HG03103 (cell line): ENCODE data around the gene KCNT1.

Source experiments
- ATAC-seq: cut with Tn5 transposase; IDR thresholded peaks from one replicate; pipeline ENCODE4 v1.9.1; 2021; ENCODE audit warnings: low read depth; ENCODE audit not compliant: unreplicated experiment

Gene KCNT1

GRCh38 chr9:135813671-135814290 is 111.8 kb downstream of the KCNT1 start:
- ATAC-seq, result no peak

- no peak for ATAC-seq
Measured at GRCh38 chr9:135814421-135815095, 112.6 kb downstream of the KCNT1 start.

GRCh38 chr9:135815413-135815812 is 113.4 kb downstream of the KCNT1 start:
- no peak for ATAC-seq

GRCh38 chr9:135815830-135816650 is 114.1 kb downstream of the KCNT1 start:
- no peak for ATAC-seq

GRCh38 chr9:135816651-135816970 is 114.6 kb downstream of the KCNT1 start:
- no peak for ATAC-seq

- no peak for ATAC-seq
Measured at GRCh38 chr9:135817951-135818717, 116.1 kb downstream of the KCNT1 start.

GRCh38 chr9:135818718-135819475 is 116.9 kb downstream of the KCNT1 start:
- ATAC-seq, result no peak

GRCh38 chr9:135819905-135820304 is 117.9 kb downstream of the KCNT1 start:
- ATAC-seq, result no peak

GRCh38 chr9:135820661-135821060 is 118.7 kb downstream of the KCNT1 start:
- ATAC-seq, result no peak

- no peak for ATAC-seq
Measured at GRCh38 chr9:135821116-135821515, 119.1 kb downstream of the KCNT1 start.

- no peak for ATAC-seq
Measured at GRCh38 chr9:135821733-135822373, 119.9 kb downstream of the KCNT1 start.

GRCh38 chr9:135822374-135822755 is 120.4 kb downstream of the KCNT1 start:
- ATAC-seq, result no peak

GRCh38 chr9:135823036-135823435 is 121.1 kb downstream of the KCNT1 start:
- ATAC-seq, result no peak

- ATAC-seq, result no peak
Measured at GRCh38 chr9:135825435-135826187, 123.6 kb downstream of the KCNT1 start.

- ATAC-seq, result no peak
Measured at GRCh38 chr9:135826188-135826545, 124.2 kb downstream of the KCNT1 start.

GRCh38 chr9:135827301-135827700 is 125.3 kb downstream of the KCNT1 start:
- ATAC-seq, result no peak

- no peak for ATAC-seq
Measured at GRCh38 chr9:135827866-135828580, 126.0 kb downstream of the KCNT1 start.

- no peak for ATAC-seq
Measured at GRCh38 chr9:135828656-135829055, 126.7 kb downstream of the KCNT1 start.

- no peak for ATAC-seq
Measured at GRCh38 chr9:135830496-135830895, 128.5 kb downstream of the KCNT1 start.
